T-helper 22 cell (primary cell): ENCODE data around the gene SHROOM3.
"Not testable (repeated sequence)": the region's sequence is repeated elsewhere in the genome, so short reads cannot be mapped to it uniquely, and the experiment has no call there.

Experiments
- DNase-seq: peaks from one replicate; pipeline ENCODE4 v3.0.0-alpha.2; 2020; ENCODE audit warnings: low read depth

SHROOM3 gene

DNA sequence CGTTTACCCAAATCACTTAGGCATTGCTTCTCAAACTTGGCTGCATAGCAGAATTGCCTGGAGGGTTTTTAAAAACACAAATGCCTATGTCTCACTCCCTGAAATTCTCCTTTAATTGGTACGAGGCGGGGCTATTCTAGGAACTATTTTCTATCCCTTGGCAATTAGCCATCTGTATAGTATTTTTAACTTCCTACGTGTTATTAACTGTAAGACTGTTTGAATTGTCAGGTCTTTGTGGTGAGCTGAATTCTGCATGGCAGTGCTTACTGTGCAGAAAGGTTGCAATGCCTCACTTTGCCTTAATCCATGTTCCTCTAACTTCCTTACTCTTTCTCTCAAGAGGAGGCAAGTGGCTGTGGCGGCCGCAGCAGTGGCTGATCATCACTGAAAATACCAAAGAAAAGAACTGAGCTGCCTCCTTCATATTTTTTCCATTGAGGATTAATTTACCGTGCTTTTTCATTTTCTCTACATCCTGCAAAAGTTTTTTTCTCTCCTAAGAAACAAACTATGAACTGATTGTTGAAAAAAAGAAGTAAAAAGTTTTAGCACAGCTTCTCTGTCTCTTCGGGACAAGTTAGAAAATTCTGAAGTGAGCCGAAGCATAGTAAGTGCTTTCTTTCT is at the start of gene SHROOM3:
Gene SHROOM3 (plus strand): TSS at position 329 of the 627 bp plus-strand sequence. CDS start 824 bp downstream, outside the sequence.
- no peak for DNase-seq

DNA sequence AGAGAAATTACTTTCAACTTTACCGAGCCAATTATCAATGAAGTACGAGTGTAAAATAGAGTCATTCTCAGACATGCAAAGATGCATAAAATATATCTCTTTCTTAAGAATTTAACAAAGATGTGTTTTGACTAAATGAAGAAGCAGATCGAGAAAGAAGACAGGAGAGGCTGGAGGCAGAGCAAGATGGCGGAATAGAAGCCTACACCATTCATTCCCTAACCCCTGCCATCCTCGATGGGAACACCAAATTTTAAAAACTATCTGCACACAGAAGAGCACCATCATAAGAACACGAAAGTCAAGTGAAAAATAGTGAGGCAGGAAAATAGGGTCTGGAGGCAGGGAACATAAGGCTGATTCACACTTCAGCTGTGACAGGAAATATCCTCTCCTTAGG is 49.1 kb upstream of the SHROOM3 start:
- no peak for DNase-seq

DNA sequence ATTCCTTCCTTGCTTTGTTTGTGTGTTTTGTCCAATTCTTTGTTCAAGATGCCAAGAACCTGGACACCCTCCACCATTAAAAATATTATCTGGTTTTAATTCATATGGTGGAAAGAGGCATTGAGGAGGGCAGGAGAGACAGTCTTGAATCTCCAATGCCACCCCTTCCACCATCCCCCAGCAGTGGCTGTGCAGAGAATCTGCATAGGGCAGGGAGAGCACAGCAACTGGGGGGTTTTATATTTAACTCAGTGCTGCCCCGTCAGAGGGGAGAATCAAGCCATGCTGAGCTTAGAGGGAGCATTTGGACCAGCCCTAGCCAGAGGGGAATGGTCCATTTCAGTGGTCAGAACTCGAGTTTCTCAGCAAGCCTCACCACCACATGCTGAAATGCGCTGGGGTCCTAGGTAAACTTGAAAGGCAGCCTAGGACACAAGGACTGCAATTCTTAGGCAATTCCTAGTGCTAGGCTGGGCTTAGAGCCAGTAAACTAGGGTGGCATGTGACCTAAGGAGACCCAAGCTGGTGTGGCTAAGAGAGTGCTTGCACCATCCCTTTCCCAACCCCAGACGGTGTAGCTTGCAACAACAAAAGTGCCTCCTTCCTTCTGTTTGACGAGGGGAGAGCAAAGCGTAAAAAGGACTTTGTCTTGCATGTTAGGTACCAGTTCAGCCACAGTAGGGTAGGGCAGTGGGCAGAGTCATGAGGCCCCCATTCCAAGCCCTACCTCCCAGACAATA is 48.3 kb upstream of the SHROOM3 start:
- DNase-seq: no peak

DNA sequence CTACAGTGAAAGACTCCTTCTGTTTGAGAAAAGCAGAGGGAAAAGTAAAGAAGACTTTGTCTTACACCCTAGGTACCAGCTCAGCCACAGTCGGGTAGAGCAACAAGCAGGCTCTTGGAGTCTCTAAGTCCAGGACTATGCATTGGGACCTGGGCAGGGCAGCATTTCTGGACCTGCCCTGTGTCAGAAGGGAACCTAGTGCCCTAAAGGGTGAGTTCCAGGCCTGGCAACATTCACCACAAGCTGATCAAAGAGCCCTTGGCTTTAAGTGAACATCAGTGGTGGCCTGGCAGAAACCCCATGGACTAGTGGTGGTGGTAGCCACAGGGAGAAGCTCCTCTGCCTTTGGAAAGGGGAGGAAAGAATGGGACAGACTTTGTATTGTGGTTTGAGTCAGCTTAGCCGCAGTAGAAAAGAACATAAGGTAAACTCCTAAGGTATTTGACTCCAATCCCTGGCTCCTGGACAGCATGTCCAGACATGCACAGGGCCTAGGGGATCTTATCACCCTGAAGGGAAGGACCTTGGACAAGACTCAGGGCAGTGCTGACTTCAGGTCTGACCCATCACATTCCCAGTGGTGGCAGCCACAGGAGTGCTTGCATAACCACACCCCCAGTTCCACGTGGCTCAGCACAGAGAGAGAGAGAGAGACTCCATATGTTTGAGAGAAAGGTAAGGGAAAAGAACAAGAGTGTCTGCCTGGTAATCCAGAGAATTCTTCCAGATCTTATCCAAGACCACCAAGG is 46.7 kb upstream of the SHROOM3 start:
- no peak for DNase-seq

DNA sequence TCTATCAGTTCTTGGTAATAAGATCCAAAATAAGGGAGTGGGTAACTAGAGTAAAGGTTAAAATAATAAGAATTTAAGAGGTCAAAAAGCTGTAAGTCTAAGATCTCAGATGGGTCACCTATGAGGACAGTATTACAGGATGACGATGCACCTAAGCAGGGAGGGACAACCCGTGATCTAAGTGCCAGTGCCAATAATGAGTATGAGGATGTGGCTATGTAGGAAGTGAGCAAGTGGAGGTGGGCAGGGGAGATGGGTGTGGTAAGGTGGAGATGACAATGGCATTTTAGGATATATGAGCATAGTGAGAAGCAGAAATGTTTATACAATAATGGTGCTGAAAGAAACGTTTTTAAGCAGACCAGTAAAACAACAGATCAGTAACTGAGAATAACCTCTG is 33.4 kb upstream of the SHROOM3 start:
- no peak for DNase-seq

DNA sequence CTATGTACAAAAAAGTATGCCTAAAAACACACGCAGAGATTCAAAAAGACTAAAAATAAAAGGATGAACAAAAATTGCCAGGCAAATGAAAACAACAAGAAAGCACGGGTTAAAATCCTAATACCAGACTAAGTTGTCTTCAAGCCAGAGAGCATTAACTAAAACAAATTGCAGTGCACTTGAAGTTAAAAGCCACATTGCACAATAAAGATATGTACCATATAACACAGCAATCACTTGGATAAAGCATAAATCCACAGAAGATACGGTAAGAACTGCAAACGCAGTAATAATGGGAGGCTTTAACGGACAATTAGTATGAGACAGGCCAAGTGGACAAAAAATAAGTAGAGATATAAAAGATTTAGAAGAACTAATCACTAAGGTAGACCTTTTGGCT is 28.9 kb upstream of the SHROOM3 start:
- DNase-seq: no peak

DNA sequence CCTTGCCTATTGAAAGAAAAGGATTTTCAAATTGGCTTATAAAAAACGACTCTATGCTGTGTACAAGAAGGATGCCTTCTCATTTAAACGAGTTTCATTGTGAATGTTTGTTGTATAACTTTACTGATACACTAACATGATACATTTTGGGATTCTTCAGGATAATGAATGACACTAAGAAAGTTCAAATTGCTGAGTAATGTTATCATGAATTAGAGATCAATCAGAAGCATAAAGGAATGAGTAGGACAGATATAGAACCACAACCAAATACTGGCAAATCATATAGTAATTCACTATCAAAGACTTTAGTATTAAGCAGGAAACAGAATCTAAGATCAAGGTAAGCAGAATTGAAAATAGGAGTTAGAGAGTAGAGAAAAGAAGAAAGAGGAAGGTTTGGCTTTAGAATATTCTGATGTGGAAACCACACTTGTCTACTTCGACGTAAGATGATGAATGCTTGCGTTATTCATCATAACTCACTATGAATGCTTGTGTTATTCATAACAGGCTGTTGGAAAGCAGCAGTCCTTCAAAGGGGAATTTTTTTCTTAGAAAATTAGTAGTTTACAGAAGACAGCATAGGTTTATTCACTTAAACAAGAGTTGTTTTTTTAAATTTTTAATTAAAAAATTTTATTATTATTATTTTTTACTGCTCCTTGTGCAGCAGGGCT is 27.4 kb upstream of the SHROOM3 start:
- no peak for DNase-seq

DNA sequence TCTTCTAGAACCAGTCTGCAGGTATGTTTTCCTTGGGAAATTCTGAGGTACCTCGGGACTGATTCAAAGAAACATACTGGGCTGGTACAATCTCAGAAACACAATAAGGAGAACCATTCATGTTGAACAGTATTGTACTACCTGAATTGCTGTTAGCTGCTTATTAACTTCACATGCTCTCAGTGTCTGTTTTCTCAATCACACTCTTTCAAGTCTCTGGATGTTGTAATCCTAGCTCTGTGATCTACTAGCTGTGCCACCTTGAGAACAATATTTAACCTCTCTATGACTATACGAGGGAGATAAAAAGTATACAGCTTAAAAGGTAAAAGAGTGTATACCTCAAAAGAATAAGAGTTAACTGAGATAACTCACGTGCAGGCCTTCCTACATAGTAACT is 24.4 kb upstream of the SHROOM3 start:
- no peak for DNase-seq

DNA sequence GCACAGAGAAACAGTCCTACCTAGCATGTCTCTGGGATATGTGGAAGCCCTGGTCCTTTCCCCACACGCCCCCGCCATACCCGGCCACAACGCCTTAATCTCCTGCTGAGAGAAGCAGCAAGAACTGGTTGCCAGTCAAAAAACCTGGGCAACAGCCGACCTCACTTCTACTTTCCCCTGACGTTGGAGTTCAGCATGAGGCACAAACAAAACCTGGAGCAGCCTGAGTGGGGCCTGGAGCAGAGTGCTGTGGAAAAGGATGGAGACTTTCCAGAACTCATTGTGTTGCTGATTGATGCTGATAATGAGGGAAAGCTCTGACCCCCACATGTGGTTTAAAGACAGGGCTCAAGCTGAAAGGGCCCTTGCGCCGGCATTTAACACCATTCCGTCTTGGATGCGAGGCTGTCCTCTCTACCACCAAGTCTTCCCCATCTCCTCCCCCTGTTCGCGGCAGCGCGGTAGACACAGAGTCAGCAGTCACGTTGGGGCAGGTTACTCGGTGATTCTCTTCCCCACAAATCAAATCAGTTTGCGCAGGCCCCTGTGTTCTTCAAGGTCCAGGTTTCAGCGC is 14.8 kb upstream of the SHROOM3 start:
- DNase-seq: no peak

DNA sequence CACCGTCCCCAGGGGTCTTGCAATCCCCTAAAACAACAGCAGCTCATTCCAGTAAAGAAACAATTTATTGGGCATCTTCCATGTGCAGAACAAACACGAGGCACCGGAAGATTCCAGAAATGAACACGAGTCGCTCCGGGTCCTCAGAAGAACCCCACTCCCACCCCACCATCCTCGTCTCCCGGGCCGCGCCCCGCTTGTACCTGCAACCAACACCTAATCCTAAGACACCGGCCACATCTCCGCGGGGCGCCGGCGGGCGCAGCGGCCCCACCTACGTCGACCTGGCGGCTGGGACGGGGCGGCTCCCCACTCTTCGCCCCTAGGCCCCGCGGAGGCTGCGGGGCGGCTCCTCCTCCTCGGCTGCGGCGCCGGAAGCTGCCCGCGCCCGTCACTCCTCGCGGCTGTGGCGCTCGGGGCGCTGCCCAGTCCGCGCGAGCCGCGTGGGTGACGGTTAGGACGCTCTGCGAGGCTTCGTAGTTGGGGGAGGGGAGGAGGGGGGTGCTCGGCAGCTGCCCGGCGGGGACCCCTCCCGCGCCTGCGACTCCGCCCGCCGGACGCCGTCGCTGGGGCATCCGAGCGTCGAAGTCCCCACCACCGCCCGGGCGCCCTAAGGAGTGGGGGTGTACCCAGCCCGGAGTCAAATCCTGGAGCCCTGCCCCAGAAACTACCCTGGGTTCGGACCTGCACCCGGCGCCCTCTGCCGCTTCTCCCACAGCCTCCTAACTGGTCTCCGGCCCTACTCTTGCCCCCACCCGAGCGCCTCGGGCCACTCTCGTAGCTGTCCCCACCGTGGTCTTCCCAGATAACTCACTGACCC is 14.1 kb upstream of the SHROOM3 start, which contains the start of gene CCDC158:
Gene CCDC158 (minus strand): TSS at position 380 of the 820 bp plus-strand sequence. CDS start 17,934 bp downstream, outside the sequence.
- no peak for DNase-seq

DNA sequence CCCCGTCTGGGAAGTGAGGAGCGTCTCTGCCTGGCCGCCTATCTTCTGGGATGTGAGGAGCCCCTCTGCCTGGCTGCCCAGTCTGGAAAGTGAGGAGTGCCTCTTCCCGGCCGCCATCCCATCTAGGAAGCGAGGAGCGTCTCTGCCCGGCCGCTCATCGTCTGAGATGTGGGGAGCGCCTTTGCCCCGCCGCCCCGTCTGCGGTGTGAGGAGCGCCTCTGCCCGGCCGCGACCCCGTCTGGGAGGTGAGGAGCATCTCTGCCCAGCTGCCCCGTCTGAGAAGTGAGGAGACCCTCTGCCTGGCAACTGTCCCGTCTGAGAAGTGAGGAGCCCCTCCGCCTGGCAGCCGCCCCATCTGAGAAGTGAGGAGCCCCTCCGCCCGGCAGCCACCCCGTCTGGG is 11.9 kb upstream of the SHROOM3 start:
- DNase-seq: not testable (repeated sequence)

DNA sequence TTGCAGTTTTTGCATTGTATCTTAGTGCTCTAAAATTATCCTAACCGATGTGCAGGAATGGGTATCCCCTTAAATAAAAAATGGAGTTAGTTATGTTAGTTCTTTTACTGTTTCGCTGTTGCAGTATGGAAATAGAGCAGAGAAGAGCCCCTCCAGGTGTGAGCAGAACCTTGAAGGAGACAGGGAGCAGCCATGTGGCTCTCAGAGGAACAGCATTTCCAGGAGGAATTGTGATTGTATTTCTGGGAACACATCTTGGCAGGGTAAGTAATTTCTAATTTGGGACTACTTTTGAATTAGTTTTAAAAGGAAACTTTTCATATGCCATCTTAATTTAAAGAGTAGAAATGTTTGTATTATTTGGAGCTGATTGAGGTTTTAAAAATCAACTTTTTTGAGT is 8.8 kb upstream of the SHROOM3 start:
- DNase-seq: no peak

DNA sequence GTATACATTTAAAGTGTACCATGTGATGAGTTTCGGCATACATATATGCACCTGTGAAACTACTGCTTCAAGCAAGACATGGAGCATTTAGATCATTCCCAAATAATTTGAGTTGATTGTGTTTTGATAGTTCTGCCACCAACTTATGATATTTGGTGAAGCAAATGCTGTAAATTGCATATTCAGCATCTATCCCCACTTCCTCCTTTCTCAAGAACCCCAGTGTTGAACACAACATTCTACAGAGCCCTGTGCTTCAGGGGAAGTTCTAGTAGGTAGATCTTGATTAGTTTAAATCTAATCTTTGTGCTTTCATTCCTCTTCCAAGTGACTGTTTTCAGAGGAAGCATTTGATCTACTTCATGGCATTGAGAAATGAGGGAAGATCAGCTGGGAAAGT is 5.4 kb upstream of the SHROOM3 start:
- DNase-seq: no peak

DNA sequence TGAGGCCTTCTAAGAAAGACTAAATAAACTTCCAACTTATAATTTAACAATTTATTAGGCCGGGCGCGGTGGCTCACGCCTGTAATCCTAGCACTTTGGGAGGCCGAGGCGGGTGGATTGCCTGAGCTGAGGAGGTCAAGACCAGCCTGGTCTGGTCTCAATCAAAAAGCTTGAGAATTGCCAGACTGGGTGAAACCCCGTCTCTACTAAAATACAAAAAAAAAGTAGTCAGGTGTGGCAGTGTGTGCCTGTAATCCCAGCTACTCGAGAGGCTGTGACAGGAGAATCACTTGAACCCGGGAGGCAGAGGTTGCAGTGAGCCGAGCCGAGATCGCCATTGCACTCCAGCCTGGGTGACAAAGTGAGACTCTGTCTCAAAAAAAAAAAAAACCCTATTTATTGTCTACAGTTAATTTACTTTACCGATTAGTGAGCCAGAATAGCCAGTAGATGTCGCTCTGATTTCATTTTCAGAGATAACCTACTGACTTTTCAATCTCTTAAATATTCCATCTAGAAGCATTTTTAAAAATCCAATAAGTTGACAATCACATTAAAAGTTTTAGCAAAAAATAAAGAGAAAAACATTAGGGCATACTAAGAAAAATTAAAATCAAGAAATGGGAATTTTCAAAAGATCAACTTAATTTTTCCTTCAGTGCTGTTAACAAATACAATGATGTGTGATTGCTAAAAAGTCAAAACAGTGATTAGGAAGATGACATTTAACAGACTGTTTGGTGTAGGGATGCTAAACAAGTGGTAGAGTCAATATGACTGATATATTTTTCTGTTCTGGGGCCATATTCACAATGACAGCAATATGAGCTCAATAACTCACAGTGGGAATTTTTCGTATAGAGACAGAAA is 4.3 kb upstream of the SHROOM3 start:
- DNase-seq: no peak

DNA sequence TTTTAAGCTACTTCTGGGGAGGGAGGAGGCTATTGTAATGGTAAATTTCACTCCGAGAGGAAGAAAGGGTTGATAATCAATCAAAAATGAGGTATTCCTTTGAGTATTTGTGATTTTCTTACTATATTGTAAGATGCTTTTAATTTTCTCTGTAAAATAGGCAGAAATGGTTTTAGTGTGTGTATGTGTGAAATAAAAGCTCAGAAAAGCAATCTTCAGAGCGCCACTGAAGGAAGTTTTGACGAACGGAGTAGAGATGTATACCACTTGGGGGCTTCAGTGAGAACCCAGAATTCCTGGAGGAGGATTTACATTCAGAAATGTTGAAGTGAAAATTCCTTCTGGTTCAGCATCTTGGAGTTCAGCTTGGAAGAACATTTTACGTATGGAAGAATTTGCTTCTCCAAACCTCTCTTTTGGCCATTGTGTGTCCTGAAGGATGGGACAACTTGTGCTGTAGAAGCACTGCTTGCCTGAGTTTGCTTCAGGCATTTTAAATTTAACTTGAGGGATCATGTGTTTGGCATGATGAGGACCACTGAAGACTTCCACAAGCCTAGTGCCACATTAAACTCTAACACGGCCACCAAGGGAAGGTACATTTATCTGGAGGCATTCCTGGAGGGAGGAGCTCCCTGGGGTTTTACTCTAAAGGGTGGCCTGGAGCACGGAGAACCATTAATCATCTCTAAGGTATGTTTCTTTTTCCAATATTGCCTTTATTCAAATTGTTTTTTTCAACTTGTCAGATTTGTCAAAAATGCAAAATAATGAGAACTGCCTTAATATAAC is 695 bp downstream of the SHROOM3 start:
- DNase-seq: no peak

DNA sequence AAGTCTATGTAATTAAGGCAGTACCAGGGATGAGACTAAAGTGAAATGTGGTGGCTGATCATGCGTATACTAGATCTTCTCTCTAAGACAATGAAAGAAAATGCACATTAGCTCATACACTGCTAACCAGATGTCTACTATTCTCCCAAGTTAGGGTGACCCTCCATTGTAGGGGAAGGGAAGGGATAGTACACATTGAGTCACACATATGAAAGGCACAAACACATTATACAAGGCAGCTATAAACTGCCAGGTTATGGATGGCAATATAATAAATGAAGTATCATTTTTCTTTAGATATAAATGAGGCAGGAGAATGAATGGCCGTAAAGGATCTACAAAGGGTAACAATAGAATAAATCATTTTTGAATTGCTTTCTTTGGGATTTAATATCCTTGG is 4.5 kb downstream of the SHROOM3 start:
- no peak for DNase-seq

DNA sequence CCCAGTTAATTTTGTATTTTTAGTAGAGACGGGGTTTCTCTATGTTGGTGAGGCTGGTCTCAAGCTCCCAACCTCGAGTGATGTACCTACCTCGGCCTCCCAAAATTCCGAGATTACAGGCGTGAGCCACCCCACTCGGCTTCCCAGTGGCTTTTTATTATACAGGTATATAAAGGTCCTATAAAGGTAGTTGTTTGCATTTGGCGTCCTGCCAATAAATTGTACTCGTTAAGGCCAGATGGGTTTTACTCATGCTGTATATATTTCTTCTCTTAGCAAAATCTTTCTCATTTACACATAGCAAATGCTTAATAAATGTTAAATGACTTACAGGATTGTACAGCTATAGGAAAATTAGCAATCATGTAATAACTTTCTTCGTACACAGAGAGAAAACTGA is 6.9 kb downstream of the SHROOM3 start:
- no peak for DNase-seq

DNA sequence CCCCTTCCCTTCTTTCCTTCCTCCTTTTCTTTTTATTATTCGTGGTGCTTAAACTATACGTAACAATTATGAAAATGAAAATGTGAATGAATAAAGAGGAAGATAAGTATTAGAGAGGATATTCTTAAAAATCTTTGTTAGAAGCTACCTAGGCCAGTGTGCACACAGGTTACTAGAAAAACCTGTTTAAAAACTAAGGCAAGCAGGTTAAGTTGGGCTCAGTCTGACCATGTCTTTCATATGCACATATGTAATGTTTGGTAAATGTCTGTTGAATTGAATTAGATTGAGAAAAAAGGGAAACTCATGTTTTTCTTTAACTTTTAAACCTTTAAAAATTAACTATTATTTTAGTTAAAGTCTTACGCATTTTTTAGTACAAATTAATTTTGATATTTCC is 7.8 kb downstream of the SHROOM3 start:
- no peak for DNase-seq

DNA sequence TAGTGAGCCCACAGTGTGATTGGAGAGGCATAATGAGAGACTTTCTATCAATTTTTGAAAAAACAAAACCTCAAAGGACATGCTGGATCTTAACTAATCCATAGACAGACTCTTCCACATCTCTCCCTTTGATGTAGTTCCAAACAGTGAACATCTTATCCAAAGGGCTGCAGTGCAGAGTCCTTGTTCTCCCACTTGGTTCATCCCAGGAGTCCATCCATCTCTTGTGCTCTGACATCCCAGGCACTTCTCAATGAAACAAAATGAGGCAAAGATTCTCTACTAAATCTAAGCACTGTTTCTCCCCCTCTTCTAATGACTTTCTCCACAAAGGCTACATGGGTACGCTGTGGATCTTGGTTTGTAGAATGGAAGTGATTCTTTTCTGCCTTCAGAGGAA is 8.3 kb downstream of the SHROOM3 start:
- no peak for DNase-seq
